Measurements from ENCODE around the gene TDRD12. TPM values are rescaled to one million over a fixed set of nuclear protein-coding genes. Genes with fewer than 3 reads are reported as not detected.
"Not testable (repeated sequence)": the region's sequence is repeated elsewhere in the genome, so short reads cannot be mapped to it uniquely, and the experiment has no call there.

The TDRD12 gene
- total and polyA plus RNA-seq, 2 donors (not counting 3 experiments of a cell fraction or from before 2014, with no cell fraction given): 0.03 to 0.09 TPM

- H4K20me1 ChIP-seq (replicated peaks; ENCODE audit: control insufficient read depth, extremely low read depth, insufficient read depth, low read length); intact Hi-C loops (cut with micrococcal nuclease); DNase-seq (ENCODE audit: low read depth, low spot score); H3K9ac ChIP-seq (replicated peaks; ENCODE audit: extremely low read depth, insufficient read depth, low read length); BruUV-seq (replicated peaks); H3K9me3 ChIP-seq (replicated peaks; ENCODE audit: control insufficient read depth, insufficient read depth, low read length); H3K9me1 ChIP-seq (replicated peaks; ENCODE audit: control insufficient read depth, extremely low read depth, insufficient read depth, low read length); H3K27me3 ChIP-seq (ENCODE audit: control insufficient read depth in 2 of 2, insufficient read depth in 2 of 2, low read length in 2 of 2); H3K4me3 ChIP-seq (replicated peaks in 1 of 3; ENCODE audit: insufficient read depth in 1 of 3, low read depth in 1 of 3, low read length in 3 of 3); H3K4me1 ChIP-seq (ENCODE audit: control insufficient read depth, extremely low read depth, insufficient read depth, low read length); H3K79me2 ChIP-seq (ENCODE audit: control insufficient read depth, insufficient read depth, low read length); H3K36me3 ChIP-seq (ENCODE audit: control insufficient read depth in 2 of 2, extremely low read depth in 1 of 2, insufficient read depth in 2 of 2, low read length in 2 of 2); POLR2A ChIA-PET; CTCF ChIA-PET; H3K4me2 ChIP-seq (ENCODE audit: insufficient read depth, low read length); H3K27ac ChIP-seq (ENCODE audit: insufficient read depth, low read depth, low read length); H2AFZ ChIP-seq (ENCODE audit: low read depth, low read length); dilution Hi-C loops (cut with MboI; ENCODE audit: extremely low pct_ligation_motif_present, low sequenced_read_pairs); FAIRE-seq: not testable (repeated sequence)
Measured at GRCh38 chr19:32832094-32832493, 112.5 kb downstream of the TDRD12 start.

GRCh38 chr19:32832825-32833224 lies 113.3 kb downstream of the TDRD12 start:
- H3K4me1 ChIP-seq (ENCODE audit: control insufficient read depth, extremely low read depth, insufficient read depth, low read length); H3K9me3 ChIP-seq (replicated peaks; ENCODE audit: control insufficient read depth, insufficient read depth, low read length); H4K20me1 ChIP-seq (replicated peaks; ENCODE audit: control insufficient read depth, extremely low read depth, insufficient read depth, low read length); H3K36me3 ChIP-seq (ENCODE audit: control insufficient read depth in 2 of 2, extremely low read depth in 1 of 2, insufficient read depth in 2 of 2, low read length in 2 of 2); H3K27ac ChIP-seq (ENCODE audit: insufficient read depth, low read depth, low read length); FAIRE-seq; H3K27me3 ChIP-seq (ENCODE audit: control insufficient read depth in 2 of 2, insufficient read depth in 2 of 2, low read length in 2 of 2); CTCF ChIA-PET; H3K4me3 ChIP-seq (replicated peaks in 1 of 3; ENCODE audit: insufficient read depth in 1 of 3, low read depth in 1 of 3, low read length in 3 of 3); BruUV-seq (replicated peaks); H2AFZ ChIP-seq (ENCODE audit: low read depth, low read length); H3K9ac ChIP-seq (replicated peaks; ENCODE audit: extremely low read depth, insufficient read depth, low read length); H3K9me1 ChIP-seq (replicated peaks; ENCODE audit: control insufficient read depth, extremely low read depth, insufficient read depth, low read length); DNase-seq (ENCODE audit: low read depth, low spot score); H3K79me2 ChIP-seq (ENCODE audit: control insufficient read depth, insufficient read depth, low read length); H3K4me2 ChIP-seq (ENCODE audit: insufficient read depth, low read length); dilution Hi-C loops (cut with MboI; ENCODE audit: extremely low pct_ligation_motif_present, low sequenced_read_pairs); intact Hi-C loops (cut with micrococcal nuclease); POLR2A ChIA-PET: not testable (repeated sequence)

- intact Hi-C loops (cut with micrococcal nuclease); CTCF ChIA-PET; H3K4me3 ChIP-seq (replicated peaks in 1 of 3; ENCODE audit: insufficient read depth in 1 of 3, low read depth in 1 of 3, low read length in 3 of 3); H3K4me2 ChIP-seq (ENCODE audit: insufficient read depth, low read length); H3K79me2 ChIP-seq (ENCODE audit: control insufficient read depth, insufficient read depth, low read length); H3K27me3 ChIP-seq (ENCODE audit: control insufficient read depth in 2 of 2, insufficient read depth in 2 of 2, low read length in 2 of 2); H4K20me1 ChIP-seq (replicated peaks; ENCODE audit: control insufficient read depth, extremely low read depth, insufficient read depth, low read length); POLR2A ChIA-PET; H3K9ac ChIP-seq (replicated peaks; ENCODE audit: extremely low read depth, insufficient read depth, low read length); H3K9me1 ChIP-seq (replicated peaks; ENCODE audit: control insufficient read depth, extremely low read depth, insufficient read depth, low read length); H3K27ac ChIP-seq (ENCODE audit: insufficient read depth, low read depth, low read length); dilution Hi-C loops (cut with MboI; ENCODE audit: extremely low pct_ligation_motif_present, low sequenced_read_pairs); FAIRE-seq; BruUV-seq (replicated peaks); H3K9me3 ChIP-seq (replicated peaks; ENCODE audit: control insufficient read depth, insufficient read depth, low read length); H3K4me1 ChIP-seq (ENCODE audit: control insufficient read depth, extremely low read depth, insufficient read depth, low read length); H2AFZ ChIP-seq (ENCODE audit: low read depth, low read length); H3K36me3 ChIP-seq (ENCODE audit: control insufficient read depth in 2 of 2, extremely low read depth in 1 of 2, insufficient read depth in 2 of 2, low read length in 2 of 2); DNase-seq (ENCODE audit: low read depth, low spot score): not testable (repeated sequence)
Measured at GRCh38 chr19:32833388-32833787, 113.8 kb downstream of the TDRD12 start.
